DOHH2 (cell line): ENCODE results near the gene TBPL1.
"Not testable (repeated sequence)": the region's sequence is repeated elsewhere in the genome, so short reads cannot be mapped to it uniquely, and the experiment has no call there.

ENCODE experiments used
- H3F3A ChIP-seq: fragments of 200-600 bp; sonication (generic), shearing (Covaris generic); 2 replicates; pipeline ENCODE4 v1.6.0; 2016; ENCODE audit warnings: antibody characterized with exemption, mild to moderate bottlenecking; ENCODE audit not compliant: control insufficient read depth, insufficient read depth
- H3K27ac ChIP-seq: fragments of 200-600 bp; sonication (generic); 2 replicates; pipeline ENCODE4 v1.5.1; 2014; ENCODE audit warnings: low read depth, mild to moderate bottlenecking, low read length, moderate library complexity
- H3K27me3 ChIP-seq: fragments of 200-600 bp; sonication (generic); 2 replicates; pipeline ENCODE4 v1.6.1; 2014; ENCODE audit warnings: mild to moderate bottlenecking, low read length, mixed read lengths; ENCODE audit not compliant: control insufficient read depth
- H3K36me3 ChIP-seq: fragments of 200-600 bp; sonication (generic); 2 replicates; pipeline ENCODE4 v1.6.1; 2014; ENCODE audit warnings: mild to moderate bottlenecking, low read length, moderate library complexity, mixed read lengths; ENCODE audit not compliant: control insufficient read depth
- H3K4me1 ChIP-seq: fragments of 200-600 bp; sonication (generic); 2 replicates; pipeline ENCODE4 v1.6.1; 2014; ENCODE audit warnings: mild to moderate bottlenecking, low read length, mixed read lengths; ENCODE audit not compliant: control insufficient read depth
- H3K4me2 ChIP-seq: fragments of 200-600 bp; sonication (generic); 2 replicates; pipeline ENCODE4 v1.6.0; 2014; ENCODE audit warnings: mild to moderate bottlenecking, low read length, moderate library complexity
- H3K4me3 ChIP-seq: fragments of 200-600 bp; sonication (generic); 2 replicates; pipeline ENCODE4 v1.5.1; 2014; ENCODE audit warnings: mild to moderate bottlenecking, low read length, mixed read lengths
- H3K79me2 ChIP-seq: fragments of 200-600 bp; sonication (generic); 2 replicates; pipeline ENCODE4 v1.6.1; 2014; ENCODE audit warnings: mild to moderate bottlenecking, low read length, mixed read lengths; ENCODE audit not compliant: control insufficient read depth
- H3K9me2 ChIP-seq: fragments of 200-600 bp; sonication (generic); replicated peaks from 2 replicates; pipeline ENCODE4 v1.6.1; 2014; ENCODE audit warnings: mild to moderate bottlenecking, low read length, mixed read lengths; ENCODE audit not compliant: control insufficient read depth
- H3K9me3 ChIP-seq: fragments of 200-600 bp; sonication (generic); 2 replicates; pipeline ENCODE4 v1.6.1; 2014; ENCODE audit warnings: antibody characterized with exemption, low read length, mixed read lengths; ENCODE audit not compliant: control insufficient read depth, insufficient read depth
- H4K20me1 ChIP-seq: fragments of 200-600 bp; sonication (generic); 2 replicates; pipeline ENCODE4 v1.6.0; 2014; ENCODE audit warnings: low read depth, mild to moderate bottlenecking, antibody characterized with exemption, low read length, moderate library complexity; ENCODE audit not compliant: control insufficient read depth, insufficient read depth
- CTCF ChIP-seq: fragments of 200-600 bp; sonication (generic); IDR thresholded peaks from one replicate; pipeline ENCODE4 v1.5.1; 2014; ENCODE audit warnings: antibody characterized with exemption, mild to moderate bottlenecking, low read depth, low read length; ENCODE audit not compliant: poor library complexity, severe bottlenecking
- EZH2phosphoT487 ChIP-seq: fragments of 200-600 bp; sonication (generic); IDR thresholded peaks from 2 replicates; pipeline ENCODE4 v1.6.1; 2017; ENCODE audit warnings: borderline replicate concordance, mild to moderate bottlenecking, antibody characterized with exemption, low read length, moderate library complexity, mixed read lengths

Gene TBPL1

GRCh38 chr6:133965817-133966360, 12.9 kb downstream of the TBPL1 start:
- Histone ChIP-seq H3K4me2 (no peak overlapping the region), H3K36me3 (no peaks in the 10 kb centered on the region), H3K27me3 (no peaks in the 10 kb centered on the region), H3K4me1 (peaks cover 26% of the 10 kb centered on the region), H3K27ac (no peak overlapping the region), H3K4me3 (no peak overlapping the region), H3K79me2 (peaks cover 94% of the 10 kb centered on the region), H4K20me1 (peaks cover 13% of the 10 kb centered on the region; the same call in 1 of the 2 replicates), H3F3A (no peaks in the 10 kb centered on the region), H3K9me3 (no peaks in the 10 kb centered on the region), H3K9me2 (no peaks in the 10 kb centered on the region)
- TF ChIP-seq EZH2phosphoT487 = no peak
- TF ChIP-seq CTCF = no peak

- peaks cover 26% of the 10 kb centered on the region for H3K4me1 ChIP-seq
- no peaks in the 10 kb centered on the region for H3K36me3 ChIP-seq
- no peak overlapping the region for H3K4me3 ChIP-seq
- no peak overlapping the region for H3K4me2 ChIP-seq
- TF ChIP-seq EZH2phosphoT487 (no peak), CTCF (no peak)
- H3K27me3 ChIP-seq = no peaks in the 10 kb centered on the region
- no peak overlapping the region for H3K27ac ChIP-seq
- H3F3A ChIP-seq = no peaks in the 10 kb centered on the region
- peaks cover 94% of the 10 kb centered on the region for H3K79me2 ChIP-seq
- no peaks in the 10 kb centered on the region for H3K9me3 ChIP-seq
- peaks cover 13% of the 10 kb centered on the region; the same call in 1 of the 2 replicates for H4K20me1 ChIP-seq
- H3K9me2 ChIP-seq = no peaks in the 10 kb centered on the region
These were observed 13.8 kb downstream of the TBPL1 start for GRCh38 chr6:133966654-133967329.

- no peak for TF ChIP-seq EZH2phosphoT487
- TF ChIP-seq CTCF = no peak
- no peak overlapping the region for H3K27ac ChIP-seq
These were observed 14.3 kb downstream of the TBPL1 start for GRCh38 chr6:133967347-133967746.

GRCh38 chr6:133967835-133968234, 14.8 kb downstream of the TBPL1 start:
- H3K27me3 ChIP-seq, H3K4me2 ChIP-seq, H3K27ac ChIP-seq, H3K4me3 ChIP-seq, H3F3A ChIP-seq, H3K9me2 ChIP-seq, H3K36me3 ChIP-seq, H3K9me3 ChIP-seq: not testable (repeated sequence)
- Histone ChIP-seq H3K79me2 (peaks cover 94% of the 10 kb centered on the region), H4K20me1 (peaks cover 17% of the 10 kb centered on the region; the same call in 1 of the 2 replicates), H3K4me1 (peaks cover 29% of the 10 kb centered on the region)

More at GRCh38 chr6:133967347-133967746, 14.3 kb downstream of the TBPL1 start:
- H3K9me2 ChIP-seq = no peaks in the 10 kb centered on the region
- H3K4me3 ChIP-seq = no peak overlapping the region
- peaks cover 26% of the 10 kb centered on the region for H3K4me1 ChIP-seq
- no peaks in the 10 kb centered on the region; the same call in 1 of the 2 replicates for H3F3A ChIP-seq
- peaks cover 13% of the 10 kb centered on the region; the same call in 1 of the 2 replicates for H4K20me1 ChIP-seq
- no peak overlapping the region for H3K4me2 ChIP-seq
- H3K27me3 ChIP-seq = no peaks in the 10 kb centered on the region
- H3K36me3 ChIP-seq = no peaks in the 10 kb centered on the region
- no peaks in the 10 kb centered on the region for H3K9me3 ChIP-seq
- peaks cover 94% of the 10 kb centered on the region for H3K79me2 ChIP-seq
